Stimulated activated CD4-positive, alpha-beta T cell treated with anti-CD3 and anti-CD28 coated beads, Interleukin-12 subunit alpha, Interleukin-12 subunit beta, amount 100 ng/mL, for 24 hours (primary cell): Measurements from ENCODE around the gene ALG11.
"Not testable (repeated sequence)": the region's sequence is repeated elsewhere in the genome, so short reads cannot be mapped to it uniquely, and the experiment has no call there.

Experiments used
- DNase-seq, 2 experiments: peaks; one replicate each; pipeline ENCODE4 v3.0.0-alpha.2; 2020; ENCODE audit warnings: low read depth in 2 of 2

ALG11 gene, protein sequence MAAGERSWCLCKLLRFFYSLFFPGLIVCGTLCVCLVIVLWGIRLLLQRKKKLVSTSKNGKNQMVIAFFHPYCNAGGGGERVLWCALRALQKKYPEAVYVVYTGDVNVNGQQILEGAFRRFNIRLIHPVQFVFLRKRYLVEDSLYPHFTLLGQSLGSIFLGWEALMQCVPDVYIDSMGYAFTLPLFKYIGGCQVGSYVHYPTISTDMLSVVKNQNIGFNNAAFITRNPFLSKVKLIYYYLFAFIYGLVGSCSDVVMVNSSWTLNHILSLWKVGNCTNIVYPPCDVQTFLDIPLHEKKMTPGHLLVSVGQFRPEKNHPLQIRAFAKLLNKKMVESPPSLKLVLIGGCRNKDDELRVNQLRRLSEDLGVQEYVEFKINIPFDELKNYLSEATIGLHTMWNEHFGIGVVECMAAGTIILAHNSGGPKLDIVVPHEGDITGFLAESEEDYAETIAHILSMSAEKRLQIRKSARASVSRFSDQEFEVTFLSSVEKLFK

DNA sequence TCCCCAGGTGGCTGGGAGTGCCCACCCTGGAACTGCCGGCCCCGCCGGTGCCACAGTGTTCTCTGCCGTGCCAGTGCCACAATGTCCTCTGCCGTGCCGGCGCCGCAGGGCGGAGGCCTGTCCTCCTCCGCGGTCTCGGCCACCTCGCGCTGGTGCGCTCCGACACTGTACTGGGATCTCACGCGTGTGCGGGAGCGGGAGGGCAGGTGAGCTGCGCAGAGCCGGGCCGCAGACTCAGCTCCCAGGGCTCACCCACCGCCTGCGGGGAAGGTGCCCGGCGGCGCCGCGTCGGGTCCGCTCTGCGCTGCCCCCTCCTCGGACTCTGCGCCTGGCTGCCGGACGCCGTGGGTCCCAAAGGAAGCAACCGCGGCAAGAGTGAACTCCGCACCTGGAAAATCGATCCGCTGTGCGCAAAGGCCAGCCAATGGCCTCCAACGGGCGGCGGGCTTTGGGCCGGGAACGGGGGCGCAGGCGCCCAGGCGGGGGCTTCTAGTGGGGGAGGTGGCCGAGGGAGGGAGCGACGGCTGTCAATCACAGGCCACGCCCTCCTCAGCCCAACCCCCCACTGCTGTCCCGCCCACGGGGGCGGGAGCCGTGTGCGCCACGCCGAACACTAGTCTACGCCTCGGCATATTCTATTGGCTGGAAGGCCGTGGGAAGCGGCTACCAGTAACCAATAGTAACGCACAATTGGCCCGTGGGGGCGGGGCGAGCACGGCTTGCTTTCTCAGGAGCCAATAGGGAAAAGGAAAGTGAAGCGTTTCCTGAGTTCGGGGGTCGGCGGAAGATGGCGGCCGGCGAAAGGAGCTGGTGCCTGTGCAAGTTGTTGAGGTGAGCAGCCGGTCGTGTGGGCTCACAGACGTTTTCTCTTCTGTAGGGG, at the start of gene ALG11:
Gene ALG11, plus strand, starts transcription at position 767 of the 880 bp plus-strand sequence. Its CDS starts 21 bp downstream, at position 788.
- DNase-seq: peak; percentile 100

DNA sequence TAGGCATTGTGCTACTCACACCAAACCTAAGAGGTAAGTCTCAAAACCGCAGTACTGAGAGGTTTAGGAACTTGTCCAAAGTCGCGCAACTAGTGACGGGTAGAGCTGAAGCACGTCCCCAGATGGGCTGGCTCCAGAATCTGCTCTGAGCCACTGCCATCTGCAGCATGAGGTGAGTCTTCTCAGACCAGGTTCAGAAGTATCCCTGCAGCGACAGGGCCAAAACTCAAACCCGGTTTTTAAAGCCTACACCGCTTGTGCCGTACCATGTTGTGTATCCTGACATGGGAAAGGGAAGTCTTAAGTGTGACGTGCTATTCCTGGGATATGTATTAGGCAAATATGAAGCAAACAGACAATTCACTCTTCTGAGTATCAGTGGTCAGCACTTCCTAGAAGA, 46.0 kb upstream of the ALG11 start:
- no peak for DNase-seq

DNA sequence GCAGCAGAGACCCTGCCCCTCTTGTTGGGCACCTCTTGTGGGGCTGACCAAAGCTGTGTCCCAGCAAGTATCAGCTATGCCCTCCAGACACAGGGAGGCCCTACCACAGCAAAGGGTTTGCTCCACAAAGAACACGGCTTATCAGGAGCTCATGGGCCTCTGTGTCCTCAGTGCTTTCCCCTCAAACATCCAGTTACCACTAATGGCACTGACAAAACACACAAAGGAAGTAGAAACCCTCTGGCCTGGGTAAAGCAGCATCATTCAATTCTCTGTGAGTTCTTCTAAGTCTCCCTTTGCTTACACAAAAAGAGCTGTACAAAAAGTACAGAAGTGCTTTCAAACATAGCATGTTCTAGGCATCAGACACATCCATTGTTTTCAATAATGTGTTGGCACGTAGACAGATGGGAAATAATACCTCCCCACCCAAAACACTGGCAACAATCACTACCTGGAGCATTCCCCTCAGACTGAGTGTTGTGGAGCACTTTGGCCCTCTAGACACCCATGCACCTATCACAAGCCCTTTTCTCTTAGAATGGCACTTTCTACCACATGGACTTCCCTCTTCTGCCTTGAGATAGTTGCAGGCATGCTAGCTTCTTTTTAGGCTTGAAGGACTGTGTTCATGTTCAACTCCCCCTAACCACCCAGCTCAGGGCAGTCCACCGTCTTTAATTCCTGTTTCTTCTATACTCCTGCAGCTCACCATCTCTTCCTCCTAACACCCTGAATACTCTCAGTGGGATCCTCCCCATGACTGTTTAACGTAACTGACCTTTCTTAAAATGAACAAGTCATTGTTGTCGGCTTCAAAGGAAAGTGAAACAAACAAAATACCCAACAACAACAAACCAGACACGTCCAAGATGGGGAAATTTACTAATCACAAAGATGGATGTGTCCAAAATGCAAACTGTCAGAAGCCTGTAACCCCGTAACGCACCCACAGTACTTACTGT, 44.4 kb upstream of the ALG11 start:
- no peak for DNase-seq

DNA sequence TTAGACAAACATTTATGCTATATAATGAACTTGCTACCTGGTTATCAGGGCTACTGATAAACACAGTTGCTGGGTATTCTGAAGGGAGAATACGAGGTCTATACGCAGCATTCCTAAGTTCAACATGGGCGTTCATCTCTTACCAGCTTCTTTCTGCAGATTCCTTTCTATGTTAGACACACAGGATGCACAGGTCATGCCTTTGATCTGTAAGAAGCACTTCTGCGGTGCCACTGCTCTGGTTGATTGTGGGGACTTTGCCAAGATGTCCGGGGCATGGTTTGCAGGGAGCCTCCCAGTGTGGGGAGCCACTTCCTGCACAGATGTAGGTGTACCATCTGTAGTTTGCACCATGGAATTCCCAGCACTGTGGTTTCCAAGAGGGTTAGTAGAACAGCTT, 41.8 kb upstream of the ALG11 start:
- no peak for DNase-seq

GRCh38 chr13:51971520-51972426, 40.4 kb upstream of the ALG11 start:
- DNase-seq: no peak

- DNase-seq: no peak
Measured at GRCh38 chr13:51974482-51974881, 37.7 kb upstream of the ALG11 start.

GRCh38 chr13:51976423-51976822, 35.8 kb upstream of the ALG11 start:
- no peak for DNase-seq

DNA sequence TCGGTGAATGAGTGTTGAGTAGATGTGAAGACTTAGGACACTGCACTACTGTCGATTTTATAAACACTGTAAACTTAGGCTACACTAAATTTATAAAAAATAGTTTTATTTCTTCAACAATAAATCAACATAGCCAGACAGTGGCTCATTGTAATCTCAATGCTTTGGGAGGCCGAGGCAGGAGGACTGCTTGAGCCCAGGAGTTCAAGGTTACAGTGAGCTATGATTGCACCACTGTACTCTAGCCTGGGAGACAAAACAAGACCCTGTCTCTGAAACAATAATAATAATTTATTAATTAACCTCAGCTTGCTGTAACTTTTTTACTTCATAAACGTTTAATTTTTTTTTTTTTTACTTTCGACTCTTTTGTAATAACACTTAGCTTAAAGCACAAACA, 35.3 kb upstream of the ALG11 start:
- no peak for DNase-seq

- no peak for DNase-seq
Measured at GRCh38 chr13:51977625-51978024, 34.6 kb upstream of the ALG11 start.

GRCh38 chr13:51978796-51979556, 33.2 kb upstream of the ALG11 start:
- DNase-seq: no peak

GRCh38 chr13:51980908-51981307, 31.3 kb upstream of the ALG11 start:
- DNase-seq: no peak

DNA sequence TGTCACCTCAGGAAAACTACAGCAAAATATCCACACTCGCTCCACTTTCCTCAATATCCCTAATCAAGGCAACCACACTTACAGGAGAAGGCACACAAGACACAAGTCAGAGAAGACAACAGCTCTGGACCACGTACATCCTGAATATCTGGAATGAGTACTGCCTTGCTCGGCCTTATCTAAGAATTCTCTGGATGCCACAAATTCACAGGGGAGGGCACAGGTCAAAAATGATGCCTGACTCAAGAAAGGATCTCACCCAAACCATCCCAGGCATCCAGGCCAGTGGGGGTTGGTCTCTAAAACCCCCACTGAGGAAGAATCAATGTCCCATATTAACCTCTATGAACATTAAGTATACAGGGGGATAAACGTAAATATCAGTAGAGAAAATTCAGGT, 30.8 kb upstream of the ALG11 start:
- DNase-seq: no peak

GRCh38 chr13:51983292-51983691, 28.9 kb upstream of the ALG11 start:
- DNase-seq: not testable (repeated sequence)

GRCh38 chr13:51984904-51985303, 27.3 kb upstream of the ALG11 start:
- DNase-seq: not testable (repeated sequence)

DNA sequence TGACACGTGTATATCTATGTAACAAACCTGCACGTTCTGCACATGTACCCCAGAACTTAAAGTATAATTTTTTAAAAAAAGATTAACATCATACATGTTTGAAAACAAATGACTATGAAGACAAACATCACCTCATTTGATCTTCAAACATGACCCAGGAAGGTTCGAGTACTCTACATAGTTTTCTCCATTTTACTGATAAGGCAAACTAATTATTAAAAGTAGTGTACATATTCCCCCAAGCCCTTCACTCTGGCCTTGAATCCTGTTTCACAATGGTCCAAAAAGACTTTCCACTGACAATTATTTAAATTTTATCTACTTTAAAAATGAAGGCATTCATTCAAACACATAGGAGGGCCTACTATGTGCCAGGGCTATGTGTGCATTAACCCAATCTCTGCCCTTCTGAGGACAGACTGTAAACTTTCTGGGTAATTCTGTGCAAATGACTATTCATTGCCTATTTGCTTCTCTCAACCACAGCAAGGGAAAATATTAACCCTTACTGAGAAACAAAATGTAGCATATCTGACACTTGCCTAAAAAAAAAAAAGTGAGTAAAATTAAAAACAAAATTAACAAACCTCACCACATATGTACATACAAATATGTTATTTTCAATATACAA, 23.1 kb upstream of the ALG11 start:
- no peak for DNase-seq

DNA sequence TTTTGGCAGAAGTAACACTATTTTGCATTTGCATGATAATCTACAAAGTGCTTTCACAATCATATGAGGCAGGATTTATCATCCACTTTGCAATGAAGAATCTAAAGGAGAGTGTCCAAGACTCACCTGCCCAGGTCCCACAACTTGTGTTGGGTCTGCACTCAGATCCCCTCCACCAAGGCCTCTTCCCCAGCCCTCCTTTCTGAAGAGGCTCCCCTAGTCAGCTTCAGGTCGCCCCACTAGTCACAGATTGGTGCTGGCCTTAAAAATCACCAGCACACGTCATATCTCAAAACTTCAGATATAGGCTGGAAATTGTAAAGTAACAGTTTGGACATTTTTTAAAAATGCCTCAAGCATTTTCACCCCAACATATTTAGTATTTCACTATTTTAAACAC, 18.5 kb upstream of the ALG11 start:
- no peak for DNase-seq

- no peak for DNase-seq
Measured at GRCh38 chr13:51995677-51996551, 16.3 kb upstream of the ALG11 start.

DNA sequence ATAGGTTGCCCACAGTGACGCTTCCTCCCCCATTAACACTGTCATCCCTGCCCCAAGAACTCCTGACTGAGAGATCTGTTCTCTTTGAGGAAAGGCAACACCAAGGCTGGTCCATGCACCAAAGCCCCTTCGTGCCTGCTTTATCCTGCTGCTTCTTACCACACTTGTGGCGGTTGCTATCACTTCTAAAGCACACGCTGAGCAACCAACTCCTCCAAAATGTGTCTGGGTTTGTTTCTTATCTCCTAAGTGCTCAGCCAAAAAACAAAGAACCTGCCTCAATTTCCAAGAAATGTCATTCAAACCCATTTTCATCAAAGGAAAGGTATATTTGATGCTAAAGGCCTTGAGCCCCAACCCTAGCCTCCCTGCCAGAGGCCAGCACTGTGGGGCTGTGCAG, 15.6 kb upstream of the ALG11 start:
- DNase-seq: no peak
